GM18951 (cell line): ENCODE data around the gene CORO1C.
A peak's percentile ranks its signal among the peaks of the same experiment; 100 is the strongest.
"Not testable (repeated sequence)": the region's sequence is repeated elsewhere in the genome, so short reads cannot be mapped to it uniquely, and the experiment has no call there.

ENCODE experiments used
- POLR2A ChIP-seq: IDR thresholded peaks from 4 replicates; pipeline ENCODE4 v1.6.1; 2011; ENCODE audit warnings: mild to moderate bottlenecking; ENCODE audit not compliant: insufficient read length, insufficient read depth; ENCODE audit errors: extremely low read depth
- in situ Hi-C: fragments of 300-500 bp; cut with MboI; formaldehyde crosslinking; loops from one replicate; pipeline ENCODE4 v1.12.0; 2022; ENCODE audit warnings: low sequenced_read_pairs, mixed read lengths, inconsistent platforms; ENCODE audit not compliant: unreplicated experiment

Gene CORO1C

DNA sequence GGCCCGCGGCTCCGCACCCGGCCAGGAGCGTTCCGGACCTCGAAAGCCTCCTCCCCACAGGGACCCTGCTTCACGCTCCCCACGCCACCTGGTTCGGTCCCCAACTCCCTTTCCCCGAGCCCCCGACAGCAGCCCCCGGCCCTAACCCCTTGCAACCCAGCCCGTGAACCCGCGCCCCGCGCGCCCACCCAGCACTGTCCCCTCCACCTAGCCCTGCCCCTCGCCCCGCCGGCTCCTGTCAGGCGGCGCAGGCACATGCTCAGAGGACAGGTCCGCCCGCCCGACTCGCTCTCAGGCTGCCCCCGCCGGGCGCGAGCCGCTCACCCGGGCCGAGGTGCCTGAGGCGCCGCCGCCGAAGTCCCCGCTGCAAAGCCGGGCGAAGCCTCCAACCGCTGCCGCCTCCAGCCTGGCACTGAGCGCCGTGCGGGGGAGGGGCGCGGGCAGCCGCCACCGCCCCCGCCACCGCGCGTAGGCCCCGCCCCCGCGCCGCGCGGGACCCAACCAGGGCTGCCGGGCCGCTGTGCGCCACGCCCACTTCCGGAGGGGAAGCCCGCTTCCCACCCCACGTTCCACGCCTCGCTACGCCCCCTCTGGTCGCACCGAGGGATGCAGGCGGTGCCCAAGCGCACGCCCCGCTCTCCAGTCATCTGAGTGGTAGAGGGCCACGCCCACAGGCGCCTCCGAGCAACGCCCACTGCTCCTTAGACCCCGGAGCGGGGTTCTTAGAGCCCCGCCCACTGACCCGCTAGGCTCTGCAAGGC is at the start of gene CORO1C:
Gene CORO1C, minus strand, starts transcription at position 414 of the 761 bp plus-strand sequence. CDS start 30,200 bp downstream, outside the sequence.
- in situ Hi-C loops: no loop called here
- peak; percentile 86 for TF ChIP-seq POLR2A

GRCh38 chr12:108779998-108780688 is 48.8 kb upstream of the CORO1C start:
- in situ Hi-C loops: no loop called here
- TF ChIP-seq POLR2A: no peak

DNA sequence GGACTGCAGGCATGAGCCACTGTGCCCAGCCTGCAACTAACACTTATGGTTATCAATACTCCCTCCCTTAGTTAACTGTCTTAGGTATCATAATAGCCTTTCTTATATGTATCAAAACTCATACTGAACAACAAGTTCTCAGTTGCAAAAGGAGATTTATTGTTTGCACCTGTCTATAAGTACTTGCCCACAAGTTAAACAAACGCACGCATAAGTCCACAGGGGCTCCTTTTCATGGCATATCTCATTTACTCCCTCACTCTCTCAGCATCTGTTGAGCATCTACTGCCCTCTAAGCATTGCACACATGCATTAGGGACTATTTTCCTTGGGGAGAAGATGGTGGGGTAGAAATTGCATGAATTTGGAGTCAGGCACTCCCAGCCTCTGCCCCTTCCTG is 46.7 kb upstream of the CORO1C start:
- TF ChIP-seq POLR2A: no peak
- in situ Hi-C loops: no loop called here

GRCh38 chr12:108777156-108777555 is 45.8 kb upstream of the CORO1C start:
- in situ Hi-C loops: no loop called here
- no peak for TF ChIP-seq POLR2A

DNA sequence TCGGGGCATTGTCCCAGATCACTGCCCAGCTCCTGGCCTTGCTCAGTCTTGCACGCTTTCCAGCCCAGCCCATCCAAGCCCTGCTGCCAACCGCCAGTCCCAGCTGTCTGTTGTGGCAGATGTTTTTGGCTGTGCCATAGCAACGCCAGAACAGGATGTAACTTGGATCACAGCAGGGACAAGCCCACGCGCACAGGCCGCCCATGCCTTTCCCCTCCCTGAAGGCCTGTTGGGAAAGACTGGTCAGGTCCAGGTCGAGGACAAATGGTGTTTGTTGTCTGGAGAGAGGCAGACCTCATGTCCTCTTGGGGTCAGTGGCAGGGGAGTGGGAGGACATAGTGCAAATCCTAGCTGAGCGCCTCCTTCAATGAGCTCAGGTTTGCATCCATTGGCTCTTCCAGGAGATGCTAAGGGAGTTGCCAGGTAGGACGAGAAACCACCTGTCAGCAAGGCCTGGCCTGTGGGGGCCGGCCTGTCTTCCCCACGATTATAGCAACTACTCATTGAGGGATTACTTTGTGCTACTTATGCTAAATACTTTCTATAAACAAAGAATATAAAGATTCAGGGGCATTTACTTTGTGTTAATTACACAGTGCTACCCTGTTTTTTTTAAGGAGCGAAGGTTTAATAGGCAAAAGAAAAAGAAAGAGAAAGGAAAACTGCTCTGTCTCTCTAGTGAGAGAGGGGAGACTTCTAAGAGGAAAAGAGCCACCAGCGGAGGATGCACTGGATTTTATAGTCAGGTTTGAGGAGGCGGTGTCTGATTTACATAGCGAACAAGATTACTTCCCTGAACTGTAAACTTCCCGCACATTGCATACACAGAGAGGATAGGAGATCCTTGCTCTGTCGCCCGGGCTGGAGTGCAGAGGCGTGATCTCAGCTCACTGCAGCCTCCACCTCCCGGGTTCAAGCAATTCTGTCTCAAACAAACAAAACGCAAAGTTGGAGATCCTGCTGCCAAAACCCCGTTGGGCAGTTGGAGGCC is 42.8 kb upstream of the CORO1C start:
- in situ Hi-C loops: no loop called here
- no peak for TF ChIP-seq POLR2A

DNA sequence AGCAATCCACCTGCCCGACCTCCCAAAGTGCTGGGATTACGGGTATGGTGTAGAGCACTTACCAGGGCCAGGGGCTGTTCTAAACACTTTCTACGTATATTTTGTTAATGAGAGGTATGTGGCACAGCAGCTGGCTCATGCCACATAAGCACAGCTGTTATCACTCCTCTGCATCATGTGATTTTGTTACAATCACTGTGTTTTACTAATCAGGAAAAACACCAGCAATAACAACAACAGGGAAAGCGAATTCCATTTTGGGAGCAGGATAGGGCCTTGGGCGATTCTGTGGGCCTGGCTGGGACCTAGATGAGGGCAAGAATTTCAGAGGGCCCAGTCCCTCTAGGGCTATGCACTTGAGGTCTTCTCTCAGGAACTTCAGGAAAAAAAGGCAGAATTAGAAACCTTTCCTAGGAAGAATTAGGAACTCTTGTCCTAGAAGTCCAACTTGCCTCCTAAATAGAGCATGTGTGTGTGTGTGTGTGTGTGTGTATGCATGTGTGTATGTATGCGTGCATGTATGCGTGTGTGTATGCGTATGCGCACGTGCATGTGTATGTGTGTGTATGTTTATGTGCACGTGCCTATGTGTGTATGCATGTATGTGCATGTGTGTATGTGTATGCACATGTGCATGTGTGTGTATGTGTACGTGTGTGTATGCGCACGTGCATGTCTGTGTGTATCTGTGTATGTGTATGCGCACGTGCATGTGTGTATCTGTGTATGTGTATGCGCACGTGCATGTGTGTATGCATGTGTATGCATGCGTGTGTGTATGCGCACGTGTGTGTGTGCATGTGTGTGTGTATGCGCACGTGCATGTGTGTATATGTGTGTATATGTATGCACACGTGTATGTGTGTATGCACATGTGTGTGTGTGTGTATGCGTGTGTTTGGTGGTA is 41.8 kb upstream of the CORO1C start:
- TF ChIP-seq POLR2A: no peak
- in situ Hi-C loops: no loop called here

DNA sequence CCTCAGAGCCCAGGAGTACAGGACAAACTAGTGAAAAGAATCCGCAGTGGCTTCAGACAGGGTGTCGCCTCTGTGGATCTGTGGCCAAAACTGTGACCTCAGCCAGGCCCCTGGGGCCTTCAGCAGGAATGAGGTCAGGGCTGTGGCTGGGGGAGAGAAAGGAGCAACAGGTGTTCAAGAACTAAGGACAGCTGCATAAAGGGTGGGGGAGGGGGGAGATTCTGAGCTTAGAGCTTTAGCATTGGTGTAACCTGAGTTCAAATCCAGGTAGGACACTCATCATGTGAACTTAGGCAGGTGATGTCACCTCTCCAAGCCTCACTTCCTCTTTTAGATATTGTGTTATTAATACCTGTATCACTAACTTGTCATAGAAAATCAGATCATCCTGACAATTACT is 40.9 kb upstream of the CORO1C start:
- no peak for TF ChIP-seq POLR2A
- in situ Hi-C loops: no loop called here

DNA sequence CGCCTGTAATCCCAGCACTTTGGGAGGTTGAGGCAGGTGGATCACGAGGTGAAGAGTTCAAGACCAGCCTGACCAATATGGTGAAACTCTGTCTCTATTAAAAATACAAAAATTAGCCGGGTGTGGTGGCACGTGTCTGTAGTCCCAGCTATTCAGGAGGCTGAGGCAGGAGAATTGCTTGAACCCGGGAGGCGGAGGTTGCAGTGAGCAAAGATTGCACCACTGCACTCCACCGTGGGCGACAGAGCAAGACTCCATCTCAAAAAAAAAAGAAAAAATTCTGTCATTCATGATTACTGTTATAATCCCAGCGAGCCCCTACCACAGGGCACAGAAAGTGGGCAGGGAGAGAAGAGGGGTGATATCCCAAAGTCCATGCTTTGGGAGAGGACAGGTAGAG is 40.5 kb upstream of the CORO1C start:
- in situ Hi-C loops: not testable (repeated sequence)

GRCh38 chr12:108770963-108771362 is 39.6 kb upstream of the CORO1C start:
- in situ Hi-C loops: no loop called here
- TF ChIP-seq POLR2A: no peak

DNA sequence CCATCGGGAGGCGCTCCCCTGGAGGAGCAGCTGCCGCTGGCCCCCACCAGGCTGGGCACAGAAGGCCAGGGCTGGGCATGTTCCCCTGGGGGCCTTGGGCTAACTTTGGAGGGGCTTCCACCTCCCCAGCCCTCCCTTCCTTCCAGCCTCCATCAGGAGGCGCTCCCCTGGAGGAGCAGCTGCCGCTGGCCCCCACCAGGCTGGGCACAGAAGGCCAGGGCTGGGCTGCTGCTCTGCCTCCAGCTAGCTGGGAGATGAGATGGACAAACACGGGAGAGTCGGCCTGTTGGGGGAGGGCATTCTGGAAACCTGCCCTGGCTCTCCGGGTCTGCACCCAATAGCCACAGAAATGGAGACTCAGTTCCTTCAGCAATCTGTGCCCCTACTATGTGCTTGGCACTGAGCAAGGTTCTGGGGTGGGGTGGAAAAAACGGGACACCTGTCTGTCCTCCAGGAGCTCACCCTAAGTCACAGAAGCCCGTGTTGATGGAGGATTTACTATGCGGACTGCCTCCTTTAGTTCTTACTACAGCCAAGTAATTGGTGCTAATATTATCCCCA is 39.0 kb upstream of the CORO1C start:
- TF ChIP-seq POLR2A: no peak
- in situ Hi-C loops: no loop called here

DNA sequence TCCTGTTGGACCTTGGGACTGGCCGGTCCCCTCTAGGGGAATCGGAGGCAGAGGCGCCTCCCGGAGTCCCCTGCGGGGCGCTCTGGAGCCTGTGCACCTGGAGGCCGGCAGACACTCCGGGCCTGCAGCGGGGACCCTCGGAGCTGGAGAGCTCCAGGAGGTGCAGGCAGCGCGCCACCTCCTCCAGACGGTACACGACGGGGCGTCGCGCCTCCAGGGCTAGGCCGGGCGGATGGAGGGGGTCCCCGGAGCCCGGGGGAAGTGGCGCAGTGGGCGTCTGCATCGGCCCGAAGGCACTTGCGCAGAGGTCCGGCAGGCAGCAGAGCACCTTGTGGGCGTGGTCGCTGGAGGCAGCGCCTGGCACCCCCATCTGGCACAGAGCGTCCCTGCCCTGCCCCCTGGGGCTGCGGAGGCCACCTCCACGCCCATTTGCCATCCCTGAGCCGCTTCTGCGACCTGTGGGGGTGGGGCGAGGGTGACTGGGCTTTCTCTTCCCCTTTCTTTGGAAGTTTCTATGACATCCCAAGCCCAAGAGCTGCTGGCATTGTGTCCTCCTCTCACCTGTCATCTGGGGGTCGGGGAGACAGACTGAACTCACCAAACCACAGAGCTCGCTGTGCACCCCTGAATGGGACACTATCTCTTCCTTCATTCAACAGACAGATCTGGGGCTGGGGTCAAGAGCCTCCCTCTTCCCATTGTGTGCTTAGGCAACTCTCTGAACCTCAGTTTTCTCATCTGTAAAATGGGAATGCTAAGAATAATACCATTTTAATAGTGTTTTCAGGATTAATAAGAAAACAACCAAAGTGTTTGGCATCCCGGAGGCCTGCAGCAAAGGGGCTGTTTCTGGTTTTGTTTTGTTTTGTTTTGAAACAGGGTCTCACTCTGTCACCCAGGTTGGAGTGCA is 37.5 kb upstream of the CORO1C start:
- TF ChIP-seq POLR2A: no peak
- in situ Hi-C loops: no loop called here
